ENCODE results near the gene ABHD8.

DNA sequence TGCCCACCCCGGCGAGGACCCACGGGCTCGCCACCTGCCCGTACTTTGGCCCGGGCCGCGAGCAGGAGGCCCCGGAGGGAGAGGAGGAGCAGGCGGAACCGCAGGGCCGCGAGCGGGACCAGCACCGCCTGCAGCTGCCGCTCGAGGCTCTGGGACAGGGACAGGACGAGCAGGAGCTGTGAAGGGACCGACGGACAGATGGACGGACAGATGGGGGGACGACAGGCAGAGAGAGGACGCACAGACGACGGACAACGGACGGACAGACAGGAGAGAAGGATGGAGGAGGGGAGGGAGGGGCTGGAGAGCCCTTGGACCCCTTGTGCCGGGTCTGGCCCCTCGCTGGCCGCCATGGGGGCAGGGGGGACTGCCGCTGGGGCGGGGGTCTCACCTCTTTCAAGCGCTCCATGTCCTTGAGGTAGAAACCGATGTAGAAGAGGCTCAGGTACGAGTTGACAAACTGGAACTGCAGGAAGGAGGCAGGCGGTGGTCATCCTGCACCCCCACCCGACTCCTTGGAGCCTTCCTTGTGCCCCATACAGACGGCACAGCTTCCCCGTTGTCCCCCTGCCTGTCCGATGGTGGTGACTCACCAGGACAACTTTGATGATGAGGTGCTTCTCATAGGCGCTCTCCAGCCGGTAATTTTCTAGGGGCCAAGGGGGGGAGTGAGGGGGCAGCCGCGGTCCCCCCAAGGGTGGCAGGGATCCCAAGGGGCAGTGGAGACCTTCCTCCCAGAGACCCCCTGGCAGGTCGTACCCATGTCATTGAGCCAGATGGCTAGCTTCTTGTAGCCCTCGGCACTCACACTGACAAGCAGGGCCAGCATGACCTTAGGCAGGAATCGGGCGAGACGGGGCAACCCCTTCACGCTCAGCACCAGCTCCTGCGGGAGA is 26.4 kb upstream of the ABHD8 start:
- TF ChIP-seq, protein P1, sequence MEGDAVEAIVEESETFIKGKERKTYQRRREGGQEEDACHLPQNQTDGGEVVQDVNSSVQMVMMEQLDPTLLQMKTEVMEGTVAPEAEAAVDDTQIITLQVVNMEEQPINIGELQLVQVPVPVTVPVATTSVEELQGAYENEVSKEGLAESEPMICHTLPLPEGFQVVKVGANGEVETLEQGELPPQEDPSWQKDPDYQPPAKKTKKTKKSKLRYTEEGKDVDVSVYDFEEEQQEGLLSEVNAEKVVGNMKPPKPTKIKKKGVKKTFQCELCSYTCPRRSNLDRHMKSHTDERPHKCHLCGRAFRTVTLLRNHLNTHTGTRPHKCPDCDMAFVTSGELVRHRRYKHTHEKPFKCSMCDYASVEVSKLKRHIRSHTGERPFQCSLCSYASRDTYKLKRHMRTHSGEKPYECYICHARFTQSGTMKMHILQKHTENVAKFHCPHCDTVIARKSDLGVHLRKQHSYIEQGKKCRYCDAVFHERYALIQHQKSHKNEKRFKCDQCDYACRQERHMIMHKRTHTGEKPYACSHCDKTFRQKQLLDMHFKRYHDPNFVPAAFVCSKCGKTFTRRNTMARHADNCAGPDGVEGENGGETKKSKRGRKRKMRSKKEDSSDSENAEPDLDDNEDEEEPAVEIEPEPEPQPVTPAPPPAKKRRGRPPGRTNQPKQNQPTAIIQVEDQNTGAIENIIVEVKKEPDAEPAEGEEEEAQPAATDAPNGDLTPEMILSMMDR (conservative IDR thresholded peaks at IDR 0.05), result no peak
- no peak for TF ChIP-seq ZFX (IDR thresholded peaks at IDR 0.05)

Measured in C4-2B (cell line).